NCI-H1694 treated with DMSO at 0.1 percent for 48 hours (cell line): ENCODE results near the gene KSR1.
"Not testable (repeated sequence)": the region's sequence is repeated elsewhere in the genome, so short reads cannot be mapped to it uniquely, and the experiment has no call there.

Experiments
- DNase-seq: peaks from one replicate; lab custom pipeline; 2025; lab: John Stamatoyannopoulos, UW

Gene KSR1

GRCh38 chr17:27454089-27454488, 2.2 kb upstream of the KSR1 start:
- no peak for DNase-seq

- DNase-seq = peak; percentile 80
These were observed 873 bp upstream of the KSR1 start for GRCh38 chr17:27455236-27455913.

- DNase-seq = no peak
These were observed 572 bp downstream of the KSR1 start for GRCh38 chr17:27456681-27457359.

GRCh38 chr17:27457360-27457715, 1.1 kb downstream of the KSR1 start:
- DNase-seq = no peak

GRCh38 chr17:27457731-27458523, 1.7 kb downstream of the KSR1 start:
- peak; percentile 74 for DNase-seq

- DNase-seq = no peak
These were observed 2.3 kb downstream of the KSR1 start for GRCh38 chr17:27458524-27458908.

- DNase-seq = no peak
These were observed 3.2 kb downstream of the KSR1 start for GRCh38 chr17:27459433-27459832.

- no peak for DNase-seq
These were observed 4.0 kb downstream of the KSR1 start for GRCh38 chr17:27460196-27460725.

- no peak for DNase-seq
These were observed 5.1 kb downstream of the KSR1 start for GRCh38 chr17:27461192-27461859.

- no peak for DNase-seq
These were observed 5.9 kb downstream of the KSR1 start for GRCh38 chr17:27462149-27462548.

- no peak for DNase-seq
These were observed 6.5 kb downstream of the KSR1 start for GRCh38 chr17:27462714-27463113.

- DNase-seq = no peak
These were observed 7.0 kb downstream of the KSR1 start for GRCh38 chr17:27463235-27463677.

GRCh38 chr17:27464019-27464418, 7.8 kb downstream of the KSR1 start:
- DNase-seq = not testable (repeated sequence)

- no peak for DNase-seq
These were observed 8.2 kb downstream of the KSR1 start for GRCh38 chr17:27464431-27464830.

- DNase-seq = not testable (repeated sequence)
These were observed 9.6 kb downstream of the KSR1 start for GRCh38 chr17:27465875-27466274.

- no peak for DNase-seq
These were observed 10.1 kb downstream of the KSR1 start for GRCh38 chr17:27466376-27466742.

GRCh38 chr17:27466743-27467375, 10.6 kb downstream of the KSR1 start:
- no peak for DNase-seq

- no peak for DNase-seq
These were observed 13.0 kb downstream of the KSR1 start for GRCh38 chr17:27469256-27469655.

GRCh38 chr17:27471321-27472269, 15.3 kb downstream of the KSR1 start:
- DNase-seq = no peak

GRCh38 chr17:27473190-27473747, 17.0 kb downstream of the KSR1 start:
- no peak for DNase-seq
